PC-9 (cell line): Measurements from ENCODE around the gene CA5A. TPM values are rescaled to one million over a fixed set of nuclear protein-coding genes. Genes with fewer than 3 reads are reported as not detected.

Experiments
- total RNA-seq: library from RNA; stranded (reverse); gene quantifications from 2 replicates; pipeline ENCODE4 v1.2.3, GENCODE V29; 2021

CA5A gene
- total RNA-seq, 1 experiment from 2014 or later: 0.26 TPM

Other genes with a start within 250 kb of the CA5A start
- 66.5 and 74.2 TPM in 2 replicates for gene KLHDC4, start 170.5 kb downstream of the CA5A start, total RNA-seq
- gene SLC7A5, start 67.0 kb downstream of the CA5A start, total RNA-seq: 357 and 496 TPM in 2 replicates
- gene BANP, start 14.9 kb upstream of the CA5A start, total RNA-seq: 60.9 and 73.2 TPM in 2 replicates